WERI-Rb-1 (cell line): ENCODE data around the gene CSNK2B.

Source experiments
- DNase-seq: peaks from one replicate; pipeline ENCODE4 v3.0.0-alpha.2; 2020
- H3K27ac ChIP-seq: fragments of 250-450 bp; sonication (Bioruptor Pico); 2 replicates; pipeline ENCODE4 v1.5.1; 2020; ENCODE audit warnings: mild to moderate bottlenecking, moderate library complexity
- H3K27me3 ChIP-seq: fragments of 250-450 bp; sonication (Bioruptor Pico); 2 replicates; pipeline ENCODE4 v1.5.1; 2021; ENCODE audit warnings: mild to moderate bottlenecking, low read depth, moderate library complexity; ENCODE audit not compliant: insufficient read depth, severe bottlenecking
- H3K36me3 ChIP-seq: fragments of 250-450 bp; sonication (Bioruptor Pico); 2 replicates; pipeline ENCODE4 v1.5.1; 2020; ENCODE audit warnings: mild to moderate bottlenecking, moderate library complexity
- H3K4me3 ChIP-seq: 2 replicates; pipeline ENCODE4 v1.5.1; 2011; ENCODE audit warnings: low read depth, mild to moderate bottlenecking, control low read depth, low read length
- H3K9me3 ChIP-seq: fragments of 250-450 bp; sonication (Bioruptor Pico); 2 replicates; pipeline ENCODE4 v1.5.1; 2021; ENCODE audit warnings: mild to moderate bottlenecking, moderate library complexity; ENCODE audit not compliant: severe bottlenecking
- CTCF ChIP-seq: IDR thresholded peaks from 2 replicates; pipeline ENCODE4 v1.5.1; 2011; ENCODE audit warnings: low read depth, mild to moderate bottlenecking, control low read depth, inconsistent platforms, low read length

The CSNK2B gene

DNA sequence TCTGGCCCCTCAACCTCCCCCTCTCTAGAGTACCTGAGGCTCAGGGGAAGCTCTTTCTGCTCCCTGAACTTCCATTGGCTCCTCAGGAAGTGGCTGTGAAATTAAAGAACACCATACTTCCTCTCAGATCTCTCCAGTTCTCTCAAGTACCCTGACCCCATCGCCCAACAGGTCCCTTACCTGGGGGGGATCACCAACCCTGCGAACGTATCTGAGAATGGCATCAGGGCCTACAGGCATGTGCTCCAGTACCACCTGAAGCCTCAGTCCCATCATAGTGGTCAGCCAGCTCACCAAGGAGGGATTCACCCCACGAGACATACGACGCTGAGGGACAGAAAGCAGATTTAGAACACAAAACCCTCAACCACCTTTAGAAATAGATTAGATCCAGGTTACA is 25.3 kb upstream of the CSNK2B start:
- no peak overlapping the region; the same call in 1 of the 2 replicates for H3K27ac ChIP-seq

GRCh38 chr6:31641370-31641769 is 24.5 kb upstream of the CSNK2B start:
- no peak for TF ChIP-seq CTCF
- H3K27ac ChIP-seq = no peak overlapping the region
- no peak overlapping the region for H3K4me3 ChIP-seq
- no peak for DNase-seq
- no peaks in the 10 kb centered on the region for H3K27me3 ChIP-seq
- no peaks in the 10 kb centered on the region for H3K9me3 ChIP-seq
- H3K36me3 ChIP-seq = peaks cover 96% of the 10 kb centered on the region

More for the DNA sequence above, 25.3 kb upstream of the CSNK2B start:
- Histone ChIP-seq H3K27me3 (no peaks in the 10 kb centered on the region), H3K9me3 (no peaks in the 10 kb centered on the region), H3K4me3 (no peak overlapping the region), H3K36me3 (peaks cover 96% of the 10 kb centered on the region)
- TF ChIP-seq CTCF = no peak
- DNase-seq = no peak

GRCh38 chr6:31642798-31643570 is 22.9 kb upstream of the CSNK2B start:
- Histone ChIP-seq H3K9me3 (no peaks in the 10 kb centered on the region), H3K27me3 (no peaks in the 10 kb centered on the region), H3K4me3 (no peak overlapping the region), H3K27ac (no peak overlapping the region), H3K36me3 (peaks cover 97% of the 10 kb centered on the region)
- no peak for TF ChIP-seq CTCF
- no peak for DNase-seq

DNA sequence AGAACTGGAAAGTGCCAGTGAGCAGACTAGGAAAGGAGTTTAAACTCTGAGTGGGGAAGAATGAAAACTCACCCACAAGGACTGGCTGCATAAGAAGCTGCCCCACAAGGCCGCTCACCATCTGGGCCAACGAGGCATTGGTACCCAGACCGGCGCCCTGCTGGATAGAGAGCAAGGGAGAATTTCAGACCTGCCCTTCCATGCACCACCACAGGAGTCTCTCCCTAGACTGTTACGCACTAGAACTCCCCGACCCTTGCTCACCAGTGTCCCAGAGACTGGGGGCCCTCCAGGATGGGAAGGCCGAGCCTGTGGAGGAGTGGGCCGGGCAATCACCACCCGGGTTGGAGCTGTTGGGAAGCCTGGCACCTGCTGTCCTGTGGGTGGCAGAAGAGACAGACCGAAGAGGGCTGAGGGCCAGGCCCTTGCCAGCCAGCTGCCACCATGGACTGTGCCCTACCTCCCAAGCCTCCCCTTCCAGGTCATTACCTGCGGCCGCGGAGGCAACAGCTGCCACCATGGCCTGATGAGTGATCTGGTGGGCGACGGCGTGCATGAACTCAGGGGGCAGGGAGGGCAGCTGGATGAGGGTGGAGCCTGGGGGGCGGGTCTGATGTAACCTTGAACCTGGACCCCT is 21.9 kb upstream of the CSNK2B start:
- Histone ChIP-seq H3K4me3 (no peak overlapping the region), H3K36me3 (peaks cover 97% of the 10 kb centered on the region), H3K27me3 (no peaks in the 10 kb centered on the region), H3K27ac (no peak overlapping the region), H3K9me3 (no peaks in the 10 kb centered on the region)
- no peak for TF ChIP-seq CTCF
- no peak for DNase-seq

DNA sequence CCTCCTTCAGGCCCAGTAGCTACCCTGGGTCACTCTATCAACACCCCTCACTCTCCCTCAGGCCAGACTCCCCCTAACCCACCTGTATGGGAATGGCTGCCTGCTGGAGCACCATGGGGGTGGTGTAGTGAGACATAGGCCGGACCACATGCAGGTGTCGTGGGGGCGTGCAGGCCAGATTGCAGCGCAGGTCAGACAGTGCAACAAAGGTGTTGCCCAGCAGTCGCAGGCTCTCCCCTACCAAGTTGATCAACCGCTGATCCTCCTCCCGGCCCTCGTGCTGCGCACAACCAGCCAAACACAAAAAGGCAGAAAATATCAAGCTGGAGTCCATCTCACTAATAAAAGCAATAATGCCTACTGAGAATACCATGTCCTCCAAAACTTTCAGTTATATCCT is 20.6 kb upstream of the CSNK2B start:
- no peak for TF ChIP-seq CTCF
- no peak for DNase-seq
- Histone ChIP-seq H3K36me3 (peaks cover 97% of the 10 kb centered on the region), H3K4me3 (no peak overlapping the region), H3K27ac (no peak overlapping the region), H3K9me3 (no peaks in the 10 kb centered on the region), H3K27me3 (no peaks in the 10 kb centered on the region)
